WTC11 (cell line): ENCODE results near the gene HRH1. TPM values are rescaled to one million over a fixed set of nuclear protein-coding genes. Genes with fewer than 3 reads are reported as not detected.

ENCODE experiments used
- ATAC-seq: fragments of 200-7000 bp; cut with Tn5 transposase; 2 replicates; pipeline ENCODE4 v1.10.0; 2021; ENCODE audit warnings: mild to moderate bottlenecking, moderate library complexity
- CTCF ChIA-PET: fragments of 300-600 bp; sonication (Branson Sonifier 250); formaldehyde crosslinking; loops from one replicate; lab custom pipeline; 2021; ENCODE audit warnings: antibody characterized with exemption; lab: Charles Lee
- POLR2A ChIA-PET: fragments of 350-600 bp; sonication (Branson Sonifier 250); formaldehyde crosslinking; loops from one replicate; lab custom pipeline; 2021; ENCODE audit warnings: antibody characterized with exemption; lab: Charles Lee
- DNase-seq: peaks from one replicate; pipeline ENCODE4 v3.0.0; 2021; ENCODE audit warnings: low spot score
- H3K27ac Mint-ChIP-seq: 2 replicates; pipeline ENCODE4 v1.8.0; 2021; ENCODE audit warnings: mixed read lengths
- H3K27me3 Mint-ChIP-seq: 2 replicates; pipeline ENCODE4 v1.8.0; 2021; ENCODE audit warnings: low read depth, mild to moderate bottlenecking, moderate library complexity, mixed read lengths
- H3K36me3 Mint-ChIP-seq: 2 replicates; pipeline ENCODE4 v1.8.0; 2021; ENCODE audit warnings: mixed read lengths
- H3K4me1 Mint-ChIP-seq: 2 replicates; pipeline ENCODE4 v1.8.0; 2022; ENCODE audit warnings: mixed read lengths
- H3K4me3 Mint-ChIP-seq: 2 replicates; pipeline ENCODE4 v1.8.0; 2021; ENCODE audit warnings: mild to moderate bottlenecking, moderate library complexity, mixed read lengths
- H3K9me3 Mint-ChIP-seq: 2 replicates; pipeline ENCODE4 v1.8.0; 2021; ENCODE audit warnings: mixed read lengths
- ATF1 ChIP-seq: sonication (generic); formaldehyde crosslinking; IDR thresholded peaks from 2 replicates; pipeline ENCODE4 v1.8.1; 2023; ENCODE audit warnings: mild to moderate bottlenecking, moderate library complexity, missing genetic modification reagents
- CREM ChIP-seq: sonication (generic); formaldehyde crosslinking; IDR thresholded peaks from 2 replicates; pipeline ENCODE4 v1.8.1; 2022; ENCODE audit warnings: mild to moderate bottlenecking, missing genetic modification reagents, moderate library complexity
- FOXP1 ChIP-seq: sonication (generic); formaldehyde crosslinking; IDR thresholded peaks from 2 replicates; pipeline ENCODE4 v1.8.0; 2022; ENCODE audit warnings: missing genetic modification reagents, mild to moderate bottlenecking, moderate library complexity, borderline replicate concordance
- HMGA2 ChIP-seq: fragments of 250-450 bp; sonication (Bioruptor Pico); IDR thresholded peaks from 2 replicates; pipeline ENCODE4 v1.4.0; 2021; ENCODE audit warnings: mild to moderate bottlenecking, moderate library complexity
- KAT7 ChIP-seq: sonication (generic); formaldehyde crosslinking; IDR thresholded peaks from 2 replicates; pipeline ENCODE4 v1.8.1; 2023; ENCODE audit warnings: missing genetic modification reagents, mild to moderate bottlenecking, borderline replicate concordance
- SMAD4 ChIP-seq: sonication (generic); formaldehyde crosslinking; IDR thresholded peaks from 2 replicates; pipeline ENCODE4 v1.8.0; 2022; ENCODE audit warnings: mild to moderate bottlenecking, missing genetic modification reagents
- TEAD1 ChIP-seq: sonication (generic); formaldehyde crosslinking; IDR thresholded peaks from 2 replicates; pipeline ENCODE4 v1.8.0; 2022; ENCODE audit warnings: mild to moderate bottlenecking, missing genetic modification reagents
- TEAD4 ChIP-seq: sonication (generic); formaldehyde crosslinking; IDR thresholded peaks from 2 replicates; pipeline ENCODE4 v1.8.0; 2022; ENCODE audit warnings: mild to moderate bottlenecking, missing genetic modification reagents
- ZBTB43 ChIP-seq: sonication (generic); formaldehyde crosslinking; IDR thresholded peaks from 2 replicates; pipeline ENCODE4 v1.8.1; 2023; ENCODE audit warnings: mild to moderate bottlenecking, missing genetic modification reagents
- ZNF219 ChIP-seq: sonication (generic); formaldehyde crosslinking; IDR thresholded peaks from 2 replicates; pipeline ENCODE4 v1.8.0; 2023; ENCODE audit warnings: missing genetic modification reagents, mild to moderate bottlenecking, borderline replicate concordance
- ZNF532 ChIP-seq: fragments of 250-450 bp; sonication (Bioruptor Pico); IDR thresholded peaks from 2 replicates; pipeline ENCODE4 v1.9.0; 2021; ENCODE audit warnings: mild to moderate bottlenecking, borderline replicate concordance
- total RNA-seq: library from RNA; stranded (reverse); gene quantifications from 3 replicates; pipeline ENCODE4 v1.2.3, GENCODE V29; 2021
- TF ChIP-seq, protein P1 (sequence below): sonication (generic); formaldehyde crosslinking; IDR thresholded peaks from 2 replicates; pipeline ENCODE4 v1.8.1; 2022; ENCODE audit warnings: mild to moderate bottlenecking, moderate library complexity, missing genetic modification reagents
- TF ChIP-seq, protein P2 (sequence below): sonication (generic); formaldehyde crosslinking; IDR thresholded peaks from 2 replicates; pipeline ENCODE4 v1.8.1; 2023; ENCODE audit warnings: mild to moderate bottlenecking, missing genetic modification reagents, borderline replicate concordance

Gene HRH1
- total RNA-seq, 1 experiment from 2014 or later = not detected

- POLR2A ChIA-PET = no interaction called here
- Mint-ChIP-seq H3K4me1 (no peaks in the 10 kb centered on the region), H3K4me3 (no peak overlapping the region), H3K27me3 (no peaks in the 10 kb centered on the region), H3K27ac (no peak overlapping the region), H3K36me3 (no peaks in the 10 kb centered on the region), H3K9me3 (peaks cover 8% of the 10 kb centered on the region)
- ATAC-seq (no peak), DNase-seq (no peak)
- CTCF ChIA-PET = no interaction called here
- TF ChIP-seq SMAD4 (CRISPR knock-in tag) = no peak
- TF ChIP-seq ZNF219 (CRISPR knock-in tag) = no peak
- TF ChIP-seq, protein P1, sequence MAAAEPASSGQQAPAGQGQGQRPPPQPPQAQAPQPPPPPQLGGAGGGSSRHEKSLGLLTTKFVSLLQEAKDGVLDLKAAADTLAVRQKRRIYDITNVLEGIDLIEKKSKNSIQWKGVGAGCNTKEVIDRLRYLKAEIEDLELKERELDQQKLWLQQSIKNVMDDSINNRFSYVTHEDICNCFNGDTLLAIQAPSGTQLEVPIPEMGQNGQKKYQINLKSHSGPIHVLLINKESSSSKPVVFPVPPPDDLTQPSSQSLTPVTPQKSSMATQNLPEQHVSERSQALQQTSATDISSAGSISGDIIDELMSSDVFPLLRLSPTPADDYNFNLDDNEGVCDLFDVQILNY = no peak
- TF ChIP-seq ZNF532 = no peak
- no peak for TF ChIP-seq KAT7 (CRISPR knock-in tag)
- TF ChIP-seq CREM (CRISPR knock-in tag) = no peak
- TF ChIP-seq FOXP1 (CRISPR knock-in tag) = no peak
- TF ChIP-seq TEAD1 (CRISPR knock-in tag) = no peak
- TF ChIP-seq ZBTB43 (CRISPR knock-in tag) = no peak
- TF ChIP-seq TEAD4 (CRISPR knock-in tag) = no peak
Observed at GRCh38 chr3:11188231-11188630, 33.9 kb downstream of the HRH1 start.

- ATAC-seq (no peak), DNase-seq (no peak)
- Mint-ChIP-seq H3K27me3 (no peaks in the 10 kb centered on the region), H3K27ac (no peak overlapping the region), H3K4me1 (peaks cover 16% of the 10 kb centered on the region), H3K4me3 (no peak overlapping the region), H3K36me3 (no peaks in the 10 kb centered on the region), H3K9me3 (peaks cover 19% of the 10 kb centered on the region)
- CTCF ChIA-PET = interaction anchor here (0.8 to 2.6 kb wide), 5 partner anchors 10 to 140 kb away, joined by 3 to 12 read pairs (median 5); no protein-coding TSS in a partner anchor
- TF ChIP-seq, protein P2, sequence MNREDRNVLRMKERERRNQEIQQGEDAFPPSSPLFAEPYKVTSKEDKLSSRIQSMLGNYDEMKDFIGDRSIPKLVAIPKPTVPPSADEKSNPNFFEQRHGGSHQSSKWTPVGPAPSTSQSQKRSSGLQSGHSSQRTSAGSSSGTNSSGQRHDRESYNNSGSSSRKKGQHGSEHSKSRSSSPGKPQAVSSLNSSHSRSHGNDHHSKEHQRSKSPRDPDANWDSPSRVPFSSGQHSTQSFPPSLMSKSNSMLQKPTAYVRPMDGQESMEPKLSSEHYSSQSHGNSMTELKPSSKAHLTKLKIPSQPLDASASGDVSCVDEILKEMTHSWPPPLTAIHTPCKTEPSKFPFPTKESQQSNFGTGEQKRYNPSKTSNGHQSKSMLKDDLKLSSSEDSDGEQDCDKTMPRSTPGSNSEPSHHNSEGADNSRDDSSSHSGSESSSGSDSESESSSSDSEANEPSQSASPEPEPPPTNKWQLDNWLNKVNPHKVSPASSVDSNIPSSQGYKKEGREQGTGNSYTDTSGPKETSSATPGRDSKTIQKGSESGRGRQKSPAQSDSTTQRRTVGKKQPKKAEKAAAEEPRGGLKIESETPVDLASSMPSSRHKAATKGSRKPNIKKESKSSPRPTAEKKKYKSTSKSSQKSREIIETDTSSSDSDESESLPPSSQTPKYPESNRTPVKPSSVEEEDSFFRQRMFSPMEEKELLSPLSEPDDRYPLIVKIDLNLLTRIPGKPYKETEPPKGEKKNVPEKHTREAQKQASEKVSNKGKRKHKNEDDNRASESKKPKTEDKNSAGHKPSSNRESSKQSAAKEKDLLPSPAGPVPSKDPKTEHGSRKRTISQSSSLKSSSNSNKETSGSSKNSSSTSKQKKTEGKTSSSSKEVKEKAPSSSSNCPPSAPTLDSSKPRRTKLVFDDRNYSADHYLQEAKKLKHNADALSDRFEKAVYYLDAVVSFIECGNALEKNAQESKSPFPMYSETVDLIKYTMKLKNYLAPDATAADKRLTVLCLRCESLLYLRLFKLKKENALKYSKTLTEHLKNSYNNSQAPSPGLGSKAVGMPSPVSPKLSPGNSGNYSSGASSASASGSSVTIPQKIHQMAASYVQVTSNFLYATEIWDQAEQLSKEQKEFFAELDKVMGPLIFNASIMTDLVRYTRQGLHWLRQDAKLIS (CRISPR knock-in tag) = no peak
- TF ChIP-seq HMGA2 (CRISPR knock-in tag) = no peak
- TF ChIP-seq ATF1 = no peak
- no peak for TF ChIP-seq ZNF219 (CRISPR knock-in tag)
- POLR2A ChIA-PET = no interaction called here
Observed at GRCh38 chr3:11195201-11195600, 40.9 kb downstream of the HRH1 start.
